SH-SY5Y (cell line): ENCODE results near the gene OR4K17.

ENCODE experiments used
- GATA2 ChIP-seq: IDR thresholded peaks from 2 replicates; pipeline ENCODE4 v1.6.1; 2011; ENCODE audit warnings: mild to moderate bottlenecking, low read depth, low read length
- GATA3 ChIP-seq: IDR thresholded peaks from 2 replicates; pipeline ENCODE4 v1.6.1; 2011; ENCODE audit warnings: low read depth, mild to moderate bottlenecking, low read length, moderate library complexity

OR4K17 gene, protein sequence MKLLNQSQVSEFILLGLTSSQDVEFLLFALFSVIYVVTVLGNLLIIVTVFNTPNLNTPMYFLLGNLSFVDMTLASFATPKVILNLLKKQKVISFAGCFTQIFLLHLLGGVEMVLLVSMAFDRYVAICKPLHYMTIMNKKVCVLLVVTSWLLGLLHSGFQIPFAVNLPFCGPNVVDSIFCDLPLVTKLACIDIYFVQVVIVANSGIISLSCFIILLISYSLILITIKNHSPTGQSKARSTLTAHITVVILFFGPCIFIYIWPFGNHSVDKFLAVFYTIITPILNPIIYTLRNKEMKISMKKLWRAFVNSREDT

DNA sequence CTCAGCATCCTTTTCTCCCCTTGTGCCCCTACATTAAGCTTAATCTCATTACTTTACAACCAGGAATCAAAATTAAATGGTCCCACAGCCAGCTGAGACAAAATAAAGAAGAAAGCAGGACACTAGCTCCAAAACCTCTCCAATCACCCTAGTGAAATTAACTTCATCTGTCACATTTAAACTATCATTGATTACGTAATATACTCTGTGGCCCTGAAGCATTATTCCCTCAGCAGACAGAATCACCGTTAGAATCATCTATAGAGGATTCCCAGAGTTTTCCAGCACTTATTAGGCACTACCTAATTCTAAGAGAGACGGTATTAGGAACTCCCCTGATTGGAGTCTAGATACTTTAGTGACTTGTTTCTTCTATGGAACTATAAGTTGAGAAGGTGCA lies at the start of gene OR4K17:
Gene OR4K17 (plus strand): TSS at position 302 of the 400 bp plus-strand sequence. CDS start 6,761 bp downstream, outside the sequence.
- TF ChIP-seq GATA2 (no peak), GATA3 (no peak)

DNA sequence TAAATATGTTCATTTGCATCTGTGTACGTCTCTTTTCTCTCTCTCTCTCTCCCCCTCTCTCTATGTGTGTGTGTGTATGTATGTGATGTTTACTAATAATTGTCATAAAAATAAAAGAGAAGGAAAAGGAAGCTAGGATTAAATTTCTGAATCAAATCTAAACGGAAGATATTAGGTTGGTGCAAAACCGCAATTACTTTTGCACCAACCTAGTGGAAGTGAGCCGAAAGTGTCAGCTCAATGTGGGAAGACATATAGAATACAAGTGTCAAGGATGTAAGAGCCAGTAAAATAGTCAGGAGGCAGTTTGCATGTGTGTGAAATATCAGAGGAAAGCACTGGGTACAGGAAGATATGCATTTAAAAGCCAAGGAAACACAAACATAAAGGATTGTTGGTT lies 18.5 kb upstream of the OR4K17 start:
- TF ChIP-seq GATA3, result no peak
- no peak for TF ChIP-seq GATA2

DNA sequence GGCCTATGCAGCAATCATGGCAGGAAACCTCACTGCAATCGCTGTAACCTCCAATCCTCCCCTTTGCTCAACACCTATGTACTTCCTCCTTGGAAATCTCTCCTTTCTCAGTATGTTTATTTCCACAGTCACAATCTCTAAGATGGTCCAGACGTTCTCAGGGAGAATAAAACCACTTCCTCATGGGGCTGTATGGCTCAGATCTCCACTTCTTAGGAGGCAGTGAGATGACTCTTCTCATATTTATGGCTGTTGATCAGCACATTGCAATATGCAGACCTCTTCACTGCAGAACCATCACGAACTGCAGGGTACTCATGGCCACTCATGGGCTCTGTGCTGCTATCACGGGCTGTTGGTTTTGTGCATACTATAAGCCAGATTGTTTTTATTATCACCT lies 17.1 kb upstream of the OR4K17 start:
- TF ChIP-seq GATA2 (no peak), GATA3 (no peak)

DNA sequence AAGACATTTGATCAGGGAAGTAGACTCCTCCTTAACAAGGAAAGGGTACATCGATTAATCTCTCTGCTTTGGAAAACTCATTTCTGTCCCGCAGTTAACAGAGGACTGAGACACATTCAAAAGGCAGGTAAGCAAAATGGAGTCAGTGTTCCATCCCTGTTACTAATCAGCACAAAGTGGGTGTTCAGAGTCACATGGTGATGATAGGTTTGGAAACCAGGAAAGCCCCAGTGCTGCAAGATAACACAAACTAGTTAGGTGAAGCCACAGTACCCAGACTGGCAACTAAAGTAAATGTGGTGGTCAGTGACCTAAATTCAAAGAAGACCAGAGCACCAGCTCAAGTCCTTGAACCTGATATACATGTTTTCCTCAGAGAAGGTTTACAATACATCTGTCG lies 1.8 kb downstream of the OR4K17 start:
- TF ChIP-seq GATA3 (no peak), GATA2 (no peak)

DNA sequence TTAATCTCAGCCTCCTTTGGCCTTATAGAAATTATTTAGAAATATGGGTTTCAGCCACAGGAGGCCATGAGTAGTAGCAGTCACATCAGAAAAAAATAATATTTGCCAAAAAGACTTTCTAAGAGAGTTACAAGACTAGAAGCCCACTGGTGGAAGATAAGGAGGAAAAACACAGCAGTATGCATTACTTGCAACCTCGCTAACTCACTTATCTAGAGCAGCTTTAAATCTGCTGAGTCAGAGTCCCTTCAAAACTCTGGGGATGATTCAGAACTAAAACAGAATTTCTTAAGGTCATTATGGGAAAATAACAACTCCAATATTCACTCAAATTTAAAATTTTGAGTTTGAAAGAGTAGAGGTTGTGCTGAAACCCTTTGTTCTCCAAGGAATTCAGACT lies 6.2 kb downstream of the OR4K17 start:
- TF ChIP-seq GATA3, result no peak
- TF ChIP-seq GATA2, result no peak

DNA sequence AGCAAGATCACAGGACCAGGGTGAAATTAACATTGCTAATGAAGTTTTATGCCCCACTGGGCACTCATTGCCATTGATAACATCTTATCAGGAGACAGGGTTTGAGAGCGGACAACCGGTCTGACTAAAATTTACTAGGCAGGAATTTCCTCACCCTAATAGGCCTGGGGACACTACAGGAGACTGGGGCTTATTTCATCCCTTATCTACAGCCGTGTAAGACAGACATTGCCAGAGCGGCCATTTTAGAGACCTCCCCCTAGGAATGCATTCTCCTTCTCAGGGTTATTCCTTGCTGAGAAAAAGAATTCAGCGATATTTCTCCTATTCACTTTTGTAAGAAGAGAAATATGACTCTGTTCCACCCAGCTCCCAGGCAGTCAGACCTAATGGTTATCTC lies 8.3 kb downstream of the OR4K17 start:
- no peak for TF ChIP-seq GATA3
- TF ChIP-seq GATA2, result no peak

DNA sequence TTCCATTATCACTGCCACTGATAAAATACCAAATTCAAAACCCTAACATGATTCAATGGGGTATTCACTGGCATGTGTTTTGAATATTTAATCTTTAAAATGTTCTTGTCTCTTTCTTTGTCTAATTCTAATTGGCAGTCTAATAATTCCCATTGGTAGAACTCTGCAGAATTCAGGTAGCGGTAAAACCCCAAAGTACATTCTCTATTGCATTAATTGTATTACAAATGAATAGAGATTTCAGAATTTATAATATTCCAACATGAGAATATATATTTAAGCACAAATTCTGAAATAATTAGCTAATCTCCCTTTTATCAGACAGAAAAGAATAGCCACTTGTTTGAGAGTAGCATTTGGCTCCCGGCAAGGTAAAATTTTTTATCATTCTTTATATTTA lies 28.0 kb downstream of the OR4K17 start, which contains the start of gene OR4N5:
Gene OR4N5 (plus strand): TSS at position 301 of the 400 bp plus-strand sequence. CDS start 4,916 bp downstream, outside the sequence.
- no peak for TF ChIP-seq GATA3
- TF ChIP-seq GATA2, result no peak

DNA sequence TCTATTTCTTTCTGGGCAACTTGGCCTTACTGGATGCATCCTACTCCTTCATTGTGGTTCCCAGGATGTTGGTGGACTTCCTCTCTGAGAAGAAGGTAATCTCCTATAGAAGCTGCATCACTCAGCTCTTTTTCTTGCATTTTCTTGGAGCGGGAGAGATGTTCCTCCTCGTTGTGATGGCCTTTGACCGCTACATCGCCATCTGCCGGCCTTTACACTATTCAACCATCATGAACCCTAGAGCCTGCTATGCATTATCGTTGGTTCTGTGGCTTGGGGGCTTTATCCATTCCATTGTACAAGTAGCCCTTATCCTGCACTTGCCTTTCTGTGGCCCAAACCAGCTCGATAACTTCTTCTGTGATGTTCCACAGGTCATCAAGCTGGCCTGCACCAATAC lies 33.4 kb downstream of the OR4K17 start:
- no peak for TF ChIP-seq GATA3
- TF ChIP-seq GATA2, result no peak

DNA sequence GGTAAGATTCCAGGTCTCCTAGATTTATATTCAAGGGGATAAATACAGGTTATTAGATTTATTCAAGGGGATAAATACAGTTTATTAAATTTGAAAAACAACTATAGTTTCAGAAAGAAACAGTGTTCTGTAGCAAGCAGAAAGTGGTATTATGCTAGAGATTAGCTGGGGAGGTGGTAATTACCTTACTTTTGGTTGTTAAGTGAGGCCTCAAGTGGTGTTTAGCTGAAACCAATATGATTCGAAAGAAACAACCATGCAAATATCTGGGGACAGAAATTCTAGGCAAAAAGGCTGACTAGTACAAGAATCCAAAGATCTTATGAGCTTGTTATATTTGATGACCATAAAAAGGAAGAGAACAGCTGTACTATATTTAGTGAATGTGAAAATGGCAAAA lies 34.3 kb downstream of the OR4K17 start:
- TF ChIP-seq GATA2 (no peak), GATA3 (no peak)

DNA sequence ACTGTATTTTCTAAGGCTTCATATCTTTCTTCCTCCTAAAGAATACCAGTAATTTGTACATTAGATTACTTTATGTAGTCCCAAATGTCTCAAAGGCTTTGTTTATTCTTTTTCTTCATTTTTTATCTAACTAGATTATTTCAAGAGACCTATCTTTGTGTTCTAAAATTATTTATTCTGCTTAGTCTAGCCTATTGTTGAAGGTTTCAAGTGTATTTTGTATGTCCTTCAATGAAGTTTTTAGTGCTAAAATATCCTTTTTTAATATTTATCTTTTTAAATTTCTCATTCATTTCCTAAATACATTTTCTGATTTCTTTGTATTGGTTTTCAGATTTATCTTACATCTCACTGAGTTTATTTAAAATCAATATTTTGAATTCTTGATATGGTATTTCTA lies 53.9 kb downstream of the OR4K17 start:
- TF ChIP-seq GATA2 (no peak), GATA3 (no peak)

DNA sequence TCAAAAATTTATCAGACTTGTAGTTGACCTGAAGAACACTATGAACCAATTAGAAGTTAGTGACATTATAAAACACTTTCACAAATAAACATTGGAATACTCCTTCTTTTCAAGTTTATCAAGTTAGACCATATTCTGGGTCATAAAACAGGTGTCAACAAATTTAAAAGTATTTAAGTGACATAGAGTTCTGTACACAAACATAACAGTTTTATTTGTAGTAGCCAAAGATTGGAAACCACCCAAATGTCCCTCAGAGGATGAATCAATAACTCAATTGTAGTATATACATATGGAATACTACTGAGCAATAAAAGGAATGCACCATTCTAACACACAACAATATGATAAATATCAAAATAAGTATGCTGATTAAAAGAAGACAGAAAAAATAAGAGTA lies 56.6 kb downstream of the OR4K17 start:
- TF ChIP-seq GATA3 (no peak), GATA2 (no peak)
